ENCODE data around the gene P2RX7. TPM values are rescaled to one million over a fixed set of nuclear protein-coding genes. Genes with fewer than 3 reads are reported as not detected.
"Not testable (repeated sequence)": the region's sequence is repeated elsewhere in the genome, so short reads cannot be mapped to it uniquely, and the experiment has no call there.

P2RX7 gene
- total RNA-seq, 1 donor from 2014 or later = 0.07 TPM

DNA sequence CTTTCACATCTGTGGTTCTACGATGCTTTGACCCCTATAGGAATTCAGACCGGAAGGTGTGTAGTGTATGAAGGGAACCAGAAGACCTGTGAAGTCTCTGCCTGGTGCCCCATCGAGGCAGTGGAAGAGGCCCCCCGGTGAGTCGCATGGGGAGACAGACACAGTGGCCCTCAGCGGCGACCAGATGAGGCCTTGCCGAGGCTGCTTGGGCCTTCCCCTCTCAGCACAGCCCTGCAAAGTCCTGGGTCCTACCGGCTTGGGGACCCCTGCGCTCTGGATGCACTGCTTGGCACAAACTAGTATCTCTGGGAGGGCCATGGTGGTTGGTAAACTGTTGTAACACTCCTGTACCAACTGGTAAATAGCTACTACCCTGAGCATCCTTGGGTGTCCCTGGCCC lies 29.7 kb downstream of the P2RX7 start:
- H3K36me3 ChIP-seq (ENCODE audit: insufficient read depth, low read length) = no peaks in the 10 kb centered on the region
- H3K4me3 Mint-ChIP-seq (ENCODE audit: unreplicated experiment) = no peak overlapping the region
- H3K4me2 ChIP-seq (ENCODE audit: low read length) = no peak overlapping the region
- H3K4me3 ChIP-seq (ENCODE audit: insufficient read depth, low read depth, low read length) = no peak overlapping the region
- H3K27me3 ChIP-seq (ENCODE audit: insufficient read depth, low read length) = peaks cover 53% of the 10 kb centered on the region
- no peak overlapping the region for H3K27ac ChIP-seq (ENCODE audit: low read depth, low read length)
- H2AFZ ChIP-seq (ENCODE audit: low read depth, low read length) = no peak overlapping the region
- no peak for TF ChIP-seq CTCF (IDR thresholded peaks at IDR 0.05; ENCODE audit: insufficient read depth, low read depth, low read length)
- TF ChIP-seq EZH2 (IDR thresholded peaks at IDR 0.05; ENCODE audit: insufficient read depth, low read length) = no peak
- peaks cover 4% of the 10 kb centered on the region for H3K4me1 Mint-ChIP-seq (ENCODE audit: low read depth, unreplicated experiment)
- H3K79me2 ChIP-seq (ENCODE audit: insufficient read depth, low read length) = no peaks in the 10 kb centered on the region
- H3K36me3 Mint-ChIP-seq (ENCODE audit: low read depth, unreplicated experiment) = no peaks in the 10 kb centered on the region
- peaks cover 12% of the 10 kb centered on the region for H3K9me3 Mint-ChIP-seq (ENCODE audit: unreplicated experiment)
- H3K27me3 Mint-ChIP-seq (ENCODE audit: low read depth, unreplicated experiment) = peaks cover 33% of the 10 kb centered on the region
- FAIRE-seq = no peak
- no peaks in the 10 kb centered on the region for H4K20me1 ChIP-seq (ENCODE audit: insufficient read depth, low read length)
- no peak overlapping the region for H3K9ac ChIP-seq (ENCODE audit: low read length)
- peaks cover 10% of the 10 kb centered on the region for H3K4me1 ChIP-seq (ENCODE audit: insufficient read depth, low read length)
- DNase-seq (ENCODE audit: low read depth) = no peak
- no peak overlapping the region for H3K27ac Mint-ChIP-seq (ENCODE audit: unreplicated experiment)
- peaks cover 7% of the 10 kb centered on the region for H3K9me3 ChIP-seq (ENCODE audit: insufficient read depth, low read depth, low read length)

- Histone ChIP-seq H3K79me2 (ENCODE audit: insufficient read depth, low read length) (no peaks in the 10 kb centered on the region), H2AFZ (ENCODE audit: low read depth, low read length) (no peak overlapping the region), H3K27me3 (ENCODE audit: insufficient read depth, low read length) (peaks cover 49% of the 10 kb centered on the region), H3K9ac (ENCODE audit: low read length) (no peak overlapping the region), H3K36me3 (ENCODE audit: insufficient read depth, low read length) (no peaks in the 10 kb centered on the region), H3K27ac (ENCODE audit: low read depth, low read length) (no peak overlapping the region), H3K4me3 (ENCODE audit: insufficient read depth, low read depth, low read length) (no peak overlapping the region), H3K9me3 (ENCODE audit: insufficient read depth, low read depth, low read length) (peaks cover 6% of the 10 kb centered on the region), H3K4me1 (ENCODE audit: insufficient read depth, low read length) (peaks cover 10% of the 10 kb centered on the region), H3K4me2 (ENCODE audit: low read length) (no peak overlapping the region), H4K20me1 (ENCODE audit: insufficient read depth, low read length) (no peaks in the 10 kb centered on the region)
- peaks cover 8% of the 10 kb centered on the region for H3K9me3 Mint-ChIP-seq (ENCODE audit: unreplicated experiment)
- no peak overlapping the region for H3K4me3 Mint-ChIP-seq (ENCODE audit: unreplicated experiment)
- peaks cover 4% of the 10 kb centered on the region for H3K4me1 Mint-ChIP-seq (ENCODE audit: low read depth, unreplicated experiment)
- DNase-seq (ENCODE audit: low read depth) (no peak), FAIRE-seq (no peak)
- no peak for TF ChIP-seq CTCF (IDR thresholded peaks at IDR 0.05; ENCODE audit: insufficient read depth, low read depth, low read length)
- TF ChIP-seq EZH2 (IDR thresholded peaks at IDR 0.05; ENCODE audit: insufficient read depth, low read length) = no peak
- no peak overlapping the region for H3K27ac Mint-ChIP-seq (ENCODE audit: unreplicated experiment)
- H3K36me3 Mint-ChIP-seq (ENCODE audit: low read depth, unreplicated experiment) = no peaks in the 10 kb centered on the region
- peaks cover 28% of the 10 kb centered on the region for H3K27me3 Mint-ChIP-seq (ENCODE audit: low read depth, unreplicated experiment)
These were observed 30.3 kb downstream of the P2RX7 start for GRCh38 chr12:121162985-121163384.

GRCh38 chr12:121164839-121165238 lies 32.2 kb downstream of the P2RX7 start:
- not testable (repeated sequence) for H3K27ac ChIP-seq (ENCODE audit: low read depth, low read length); H3K9me3 Mint-ChIP-seq (ENCODE audit: unreplicated experiment); H3K27ac Mint-ChIP-seq (ENCODE audit: unreplicated experiment); H3K4me3 ChIP-seq (ENCODE audit: insufficient read depth, low read depth, low read length); H3K9ac ChIP-seq (ENCODE audit: low read length); DNase-seq (ENCODE audit: low read depth); H3K36me3 ChIP-seq (ENCODE audit: insufficient read depth, low read length); H3K4me1 Mint-ChIP-seq (ENCODE audit: low read depth, unreplicated experiment); H2AFZ ChIP-seq (ENCODE audit: low read depth, low read length); H3K9me3 ChIP-seq (ENCODE audit: insufficient read depth, low read depth, low read length); H3K4me3 Mint-ChIP-seq (ENCODE audit: unreplicated experiment); H4K20me1 ChIP-seq (ENCODE audit: insufficient read depth, low read length); FAIRE-seq; H3K36me3 Mint-ChIP-seq (ENCODE audit: low read depth, unreplicated experiment); H3K79me2 ChIP-seq (ENCODE audit: insufficient read depth, low read length); H3K4me2 ChIP-seq (ENCODE audit: low read length)
- Histone ChIP-seq H3K4me1 (ENCODE audit: insufficient read depth, low read length) (peaks cover 10% of the 10 kb centered on the region), H3K27me3 (ENCODE audit: insufficient read depth, low read length) (peaks cover 39% of the 10 kb centered on the region)
- H3K27me3 Mint-ChIP-seq (ENCODE audit: low read depth, unreplicated experiment) = peaks cover 17% of the 10 kb centered on the region
